ENCODE measurements around the gene SPDYE2. TPM values are rescaled to one million over a fixed set of nuclear protein-coding genes. Genes with fewer than 3 reads are reported as not detected.
"Not testable (repeated sequence)": the region's sequence is repeated elsewhere in the genome, so short reads cannot be mapped to it uniquely, and the experiment has no call there.

Gene SPDYE2
- total RNA-seq (not detected), polyA plus RNA-seq (ENCODE audit: insufficient read length in 2 of 2) (10 to 100 TPM in 1 of 2 donors, 1 to 10 TPM in 1; 3.7 to 20.4 TPM)
- long read RNA-seq, donor 1, partial matches to known transcripts: 15 of 15 reads
- long read RNA-seq, donor 1, other reads (novel, unspliced or antisense): 0 of 15 reads
- long read RNA-seq, donor 2, partial matches to known transcripts: 5 of 5 reads
- long read RNA-seq, donor 2, other reads (novel, unspliced or antisense): 0 of 5 reads
- long read RNA-seq, donor 3, partial matches to known transcripts: 12 of 12 reads
- long read RNA-seq, donor 3, other reads (novel, unspliced or antisense): 0 of 12 reads
- long read RNA-seq, donor 4, partial matches to known transcripts: 37 of 37 reads
- long read RNA-seq, donor 4, other reads (novel, unspliced or antisense): 0 of 37 reads

- not testable (repeated sequence) for H3K27ac ChIP-seq (ENCODE audit: low read depth, low read length); DNase-seq (ENCODE audit: low read depth in 4 of 6, low spot score in 6 of 6); H3K4me1 ChIP-seq (ENCODE audit: control insufficient read depth, insufficient read depth, low read length); H3K9me3 ChIP-seq (ENCODE audit: control insufficient read depth, insufficient read depth, low read length); H3K4me3 ChIP-seq (ENCODE audit: low read depth, low read length); H3K27me3 ChIP-seq (ENCODE audit: control insufficient read depth, insufficient read depth, low read length); H3K36me3 ChIP-seq (ENCODE audit: control insufficient read depth, insufficient read depth, low read length)
- WGBS (ENCODE audit: insufficient coverage): no CpG with 5 or more reads among the region's 6 CpGs
Measured at GRCh38 chr7:102550808-102551422, at the start of gene SPDYE2. SPDYE2 (plus strand) TSS chr7:102551226; CDS start chr7:102553256, 2,030 bp downstream.

- not testable (repeated sequence) for H3K4me3 ChIP-seq (ENCODE audit: low read depth, low read length); H3K4me1 ChIP-seq (ENCODE audit: control insufficient read depth, insufficient read depth, low read length); H3K9me3 ChIP-seq (ENCODE audit: control insufficient read depth, insufficient read depth, low read length); H3K27me3 ChIP-seq (ENCODE audit: control insufficient read depth, insufficient read depth, low read length); H3K27ac ChIP-seq (ENCODE audit: low read depth, low read length); H3K36me3 ChIP-seq (ENCODE audit: control insufficient read depth, insufficient read depth, low read length); DNase-seq (ENCODE audit: low read depth in 4 of 6, low spot score in 6 of 6)
- WGBS (ENCODE audit: insufficient coverage): no CpG with 5 or more reads among the region's 12 CpGs
Measured at GRCh38 chr7:102503141-102503540, 47.9 kb upstream of the SPDYE2 start.

GRCh38 chr7:102505298-102506185 is 45.5 kb upstream of the SPDYE2 start:
- not testable (repeated sequence) for DNase-seq (ENCODE audit: low read depth in 4 of 6, low spot score in 6 of 6); H3K36me3 ChIP-seq (ENCODE audit: control insufficient read depth, insufficient read depth, low read length)
- no CpG with 5 or more reads among the region's 24 CpGs for WGBS (ENCODE audit: insufficient coverage)

GRCh38 chr7:102507410-102508088 is 43.5 kb upstream of the SPDYE2 start:
- not testable (repeated sequence) for DNase-seq (ENCODE audit: low read depth in 4 of 6, low spot score in 6 of 6); H3K4me1 ChIP-seq (ENCODE audit: control insufficient read depth, insufficient read depth, low read length); H3K4me3 ChIP-seq (ENCODE audit: low read depth, low read length); H3K36me3 ChIP-seq (ENCODE audit: control insufficient read depth, insufficient read depth, low read length); H3K27me3 ChIP-seq (ENCODE audit: control insufficient read depth, insufficient read depth, low read length); H3K9me3 ChIP-seq (ENCODE audit: control insufficient read depth, insufficient read depth, low read length); H3K27ac ChIP-seq (ENCODE audit: low read depth, low read length)
- no CpG with 5 or more reads among the region's 8 CpGs for WGBS (ENCODE audit: insufficient coverage)

More at GRCh38 chr7:102505298-102506185, 45.5 kb upstream of the SPDYE2 start:
- H3K4me3 ChIP-seq (ENCODE audit: low read depth, low read length); H3K4me1 ChIP-seq (ENCODE audit: control insufficient read depth, insufficient read depth, low read length); H3K27ac ChIP-seq (ENCODE audit: low read depth, low read length); H3K27me3 ChIP-seq (ENCODE audit: control insufficient read depth, insufficient read depth, low read length); H3K9me3 ChIP-seq (ENCODE audit: control insufficient read depth, insufficient read depth, low read length): not testable (repeated sequence)

- not testable (repeated sequence) for H3K27me3 ChIP-seq (ENCODE audit: control insufficient read depth, insufficient read depth, low read length); H3K27ac ChIP-seq (ENCODE audit: low read depth, low read length); H3K4me3 ChIP-seq (ENCODE audit: low read depth, low read length); H3K9me3 ChIP-seq (ENCODE audit: control insufficient read depth, insufficient read depth, low read length); DNase-seq (ENCODE audit: low read depth in 4 of 6, low spot score in 6 of 6); H3K4me1 ChIP-seq (ENCODE audit: control insufficient read depth, insufficient read depth, low read length); H3K36me3 ChIP-seq (ENCODE audit: control insufficient read depth, insufficient read depth, low read length)
- WGBS (ENCODE audit: insufficient coverage): no CpG with 5 or more reads among the region's 8 CpGs
Measured at GRCh38 chr7:102510575-102510974, 40.5 kb upstream of the SPDYE2 start.

- H3K27ac ChIP-seq (ENCODE audit: low read depth, low read length); H3K4me3 ChIP-seq (ENCODE audit: low read depth, low read length): not testable (repeated sequence)
- no CpG with 5 or more reads among the region's 30 CpGs for WGBS (ENCODE audit: insufficient coverage)
Measured at GRCh38 chr7:102511860-102512522, 39.0 kb upstream of the SPDYE2 start.

GRCh38 chr7:102512642-102513221 is 38.3 kb upstream of the SPDYE2 start:
- peak overlapping the region; percentile 21 for H3K4me3 ChIP-seq (ENCODE audit: low read depth, low read length)
- WGBS (ENCODE audit: insufficient coverage): no CpG with 5 or more reads among the region's 5 CpGs
- not testable (repeated sequence) for H3K4me1 ChIP-seq (ENCODE audit: control insufficient read depth, insufficient read depth, low read length); H3K36me3 ChIP-seq (ENCODE audit: control insufficient read depth, insufficient read depth, low read length); H3K9me3 ChIP-seq (ENCODE audit: control insufficient read depth, insufficient read depth, low read length); H3K27me3 ChIP-seq (ENCODE audit: control insufficient read depth, insufficient read depth, low read length)
- peak; percentile 70 to 98 (median 80) for DNase-seq (ENCODE audit: low read depth in 4 of 6, low spot score in 6 of 6)
- peak overlapping the region; percentile 81 for H3K27ac ChIP-seq (ENCODE audit: low read depth, low read length)

More at GRCh38 chr7:102511860-102512522, 39.0 kb upstream of the SPDYE2 start:
- not testable (repeated sequence) for H3K9me3 ChIP-seq (ENCODE audit: control insufficient read depth, insufficient read depth, low read length); H3K36me3 ChIP-seq (ENCODE audit: control insufficient read depth, insufficient read depth, low read length); H3K4me1 ChIP-seq (ENCODE audit: control insufficient read depth, insufficient read depth, low read length); DNase-seq (ENCODE audit: low read depth in 4 of 6, low spot score in 6 of 6); H3K27me3 ChIP-seq (ENCODE audit: control insufficient read depth, insufficient read depth, low read length)

GRCh38 chr7:102514881-102515721 is 35.9 kb upstream of the SPDYE2 start:
- H3K27ac ChIP-seq (ENCODE audit: low read depth, low read length); H3K9me3 ChIP-seq (ENCODE audit: control insufficient read depth, insufficient read depth, low read length); H3K4me3 ChIP-seq (ENCODE audit: low read depth, low read length); H3K36me3 ChIP-seq (ENCODE audit: control insufficient read depth, insufficient read depth, low read length); DNase-seq (ENCODE audit: low read depth in 4 of 6, low spot score in 6 of 6); H3K27me3 ChIP-seq (ENCODE audit: control insufficient read depth, insufficient read depth, low read length); H3K4me1 ChIP-seq (ENCODE audit: control insufficient read depth, insufficient read depth, low read length): not testable (repeated sequence)
- WGBS (ENCODE audit: insufficient coverage): no CpG with 5 or more reads among the region's 15 CpGs
